Left lobe of liver (tissue), 2 donors: ENCODE results near the gene TM7SF2. TPM values are rescaled to one million over a fixed set of nuclear protein-coding genes. Genes with fewer than 3 reads are reported as not detected.

Experiments used
- ATAC-seq: fragments of 200-7000 bp; cut with Tn5 transposase; one replicate; pipeline ENCODE4 v1.9.1; 2020; ENCODE audit warnings: mild to moderate bottlenecking, moderate library complexity
- DNase-seq: peaks from one replicate; pipeline ENCODE4 v3.0.0-alpha.2; 2020; ENCODE audit warnings: low spot score
- total RNA-seq: library from RNA; stranded (reverse); gene quantifications from one replicate; pipeline ENCODE4 v1.2.1, GENCODE V29; 2021
- donor health status: DM: no; HTN: no; CAD: no; lungs with moderate emphysema.
- donor health status: DM: no; HTN: yes; CAD: no.

Gene TM7SF2
- total RNA-seq, 1 donor from 2014 or later: 97.6 TPM

GRCh38 chr11:65089621-65090020, 22.1 kb upstream of the TM7SF2 start:
- ATAC-seq (no peak), DNase-seq (no peak)

- no peak for ATAC-seq
- DNase-seq: no peak
These were observed 21.0 kb upstream of the TM7SF2 start for GRCh38 chr11:65090628-65091027.

GRCh38 chr11:65095427-65095826, 16.2 kb upstream of the TM7SF2 start:
- DNase-seq (no peak), ATAC-seq (no peak)

- DNase-seq: peak; percentile 92
- ATAC-seq: peak; percentile 90
These were observed 15.5 kb upstream of the TM7SF2 start, which contains the start of gene VPS51 for GRCh38 chr11:65095974-65096806. Gene VPS51, plus strand, starts transcription at chr11:65096214. Its CDS starts 37 bp downstream, at chr11:65096251.

GRCh38 chr11:65096926-65097325, 14.7 kb upstream of the TM7SF2 start:
- DNase-seq: no peak
- no peak for ATAC-seq

GRCh38 chr11:65100674-65101350, 10.9 kb upstream of the TM7SF2 start:
- ATAC-seq (no peak), DNase-seq (no peak)

GRCh38 chr11:65102142-65103095, 9.3 kb upstream of the TM7SF2 start:
- DNase-seq (peak; percentile 80), ATAC-seq (peak; percentile 84)

GRCh38 chr11:65103476-65103875, 8.2 kb upstream of the TM7SF2 start:
- ATAC-seq (no peak), DNase-seq (no peak)

- DNase-seq: no peak
- no peak for ATAC-seq
These were observed 7.0 kb upstream of the TM7SF2 start for GRCh38 chr11:65104628-65105027.

GRCh38 chr11:65107078-65107477, 4.6 kb upstream of the TM7SF2 start:
- ATAC-seq (no peak), DNase-seq (no peak)

GRCh38 chr11:65107751-65108468, 3.8 kb upstream of the TM7SF2 start:
- ATAC-seq: no peak
- no peak for DNase-seq

GRCh38 chr11:65108469-65109123, 3.1 kb upstream of the TM7SF2 start:
- DNase-seq: no peak

GRCh38 chr11:65109231-65110198, 2.2 kb upstream of the TM7SF2 start:
- DNase-seq: no peak
- no peak for ATAC-seq

More at GRCh38 chr11:65108469-65109123, 3.1 kb upstream of the TM7SF2 start:
- ATAC-seq: no peak

- ATAC-seq (peak; percentile 60), DNase-seq (peak; percentile 88)
These were observed 1.3 kb upstream of the TM7SF2 start for GRCh38 chr11:65110354-65110861.

GRCh38 chr11:65111159-65111743, 421 bp upstream of the TM7SF2 start:
- no peak for ATAC-seq
- no peak for DNase-seq

GRCh38 chr11:65112546-65113360, 1.1 kb downstream of the TM7SF2 start:
- DNase-seq (peak; percentile 75), ATAC-seq (peak; percentile 58)

- no peak for ATAC-seq
- DNase-seq: no peak
These were observed 1.7 kb downstream of the TM7SF2 start for GRCh38 chr11:65113361-65113756.
